GM21619 (cell line): ENCODE measurements around the gene BTBD1.
A peak's percentile ranks its signal among the peaks of the same experiment; 100 is the strongest.
"Not testable (repeated sequence)": the region's sequence is repeated elsewhere in the genome, so short reads cannot be mapped to it uniquely, and the experiment has no call there.

Experiments used
- ATAC-seq: cut with Tn5 transposase; IDR thresholded peaks from one replicate; pipeline ENCODE4 v1.9.1; 2021; ENCODE audit not compliant: unreplicated experiment

The BTBD1 gene

GRCh38 chr15:83094583-83094982, 27.5 kb upstream of the BTBD1 start:
- ATAC-seq = no peak

GRCh38 chr15:83092309-83092976, 25.4 kb upstream of the BTBD1 start:
- ATAC-seq = peak; percentile 84

DNA sequence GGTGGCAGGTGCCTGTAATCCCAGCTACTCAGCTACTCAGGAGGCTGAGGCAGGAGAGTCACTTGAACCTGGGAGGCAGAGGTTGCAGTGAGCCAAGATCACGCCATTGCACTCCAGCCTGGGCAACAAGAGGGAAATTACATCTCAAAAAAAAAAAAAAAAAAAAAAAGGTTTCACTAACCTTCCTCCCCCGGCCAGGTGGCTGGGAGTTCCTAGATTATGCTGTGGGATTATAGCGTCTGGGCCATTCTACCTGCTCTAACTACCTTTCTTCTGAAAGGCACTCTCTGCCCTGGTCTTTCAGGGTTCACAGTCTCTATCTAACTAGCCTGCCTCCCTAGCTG, 24.9 kb upstream of the BTBD1 start:
- ATAC-seq = not testable (repeated sequence)

DNA sequence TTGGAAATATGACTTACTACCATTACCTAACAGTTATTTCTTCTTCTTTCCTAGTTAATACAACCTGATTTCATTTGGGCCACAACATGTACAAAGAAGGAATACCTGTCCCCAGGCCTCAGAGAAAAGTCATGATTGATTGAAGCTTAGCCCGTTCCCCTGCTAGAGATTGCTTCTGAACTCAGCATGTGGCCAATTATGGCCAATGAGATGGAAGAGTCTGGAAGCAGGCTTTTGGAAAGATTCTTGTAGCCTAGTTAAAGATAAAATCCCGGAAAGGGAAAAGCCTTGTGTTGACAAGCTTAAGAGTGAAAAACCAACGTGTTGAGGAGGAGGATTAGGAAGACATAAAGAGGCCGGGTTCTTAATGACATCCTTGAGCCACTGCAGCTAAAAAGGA, 23.4 kb upstream of the BTBD1 start:
- no peak for ATAC-seq

- ATAC-seq = no peak
Observed at GRCh38 chr15:83088876-83089275, 21.8 kb upstream of the BTBD1 start.

DNA sequence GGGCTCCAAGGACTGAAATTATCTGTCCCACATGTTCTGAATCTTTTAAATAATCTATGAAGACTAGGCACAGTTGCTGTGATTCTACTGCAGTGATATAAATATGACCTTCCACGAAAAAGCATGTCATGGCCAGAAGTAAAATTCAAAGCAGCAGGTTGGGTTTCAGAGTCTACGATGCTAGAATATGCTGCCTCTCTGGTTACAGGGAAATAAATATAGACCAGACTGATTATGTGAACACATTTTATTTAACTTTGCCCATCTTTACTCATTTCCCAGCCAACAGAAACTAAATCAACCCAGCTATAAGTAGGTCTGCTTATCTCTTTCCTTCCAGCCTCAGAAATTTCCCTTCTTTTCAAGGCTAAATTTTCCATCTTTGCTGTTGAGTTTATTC, 20.5 kb upstream of the BTBD1 start:
- no peak for ATAC-seq

- not testable (repeated sequence) for ATAC-seq
Observed at GRCh38 chr15:83085864-83086552, 19.0 kb upstream of the BTBD1 start.

DNA sequence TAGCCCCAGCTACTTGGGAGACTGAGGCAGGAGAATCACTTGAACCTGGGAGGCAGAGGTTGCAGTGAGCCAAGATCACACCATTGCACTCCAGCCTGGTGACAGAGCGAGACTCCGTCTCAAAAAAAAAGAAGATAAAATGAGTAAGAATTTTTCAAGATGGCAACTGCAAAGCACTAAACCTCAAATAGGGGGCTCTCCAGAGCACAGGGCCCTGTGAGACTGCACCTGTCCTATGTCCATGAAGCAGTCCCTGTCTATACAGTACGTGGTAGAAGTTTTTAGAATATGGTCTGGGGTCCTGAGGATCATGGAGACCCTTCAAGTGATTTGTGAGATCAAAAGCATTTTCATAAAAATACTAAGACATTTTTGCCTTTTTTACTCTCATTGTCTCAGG, 18.4 kb upstream of the BTBD1 start:
- not testable (repeated sequence) for ATAC-seq

- no peak for ATAC-seq
Observed at GRCh38 chr15:83082730-83083386, 15.8 kb upstream of the BTBD1 start.

- ATAC-seq = peak; percentile 53
Observed at GRCh38 chr15:83081256-83082014, 14.4 kb upstream of the BTBD1 start.

DNA sequence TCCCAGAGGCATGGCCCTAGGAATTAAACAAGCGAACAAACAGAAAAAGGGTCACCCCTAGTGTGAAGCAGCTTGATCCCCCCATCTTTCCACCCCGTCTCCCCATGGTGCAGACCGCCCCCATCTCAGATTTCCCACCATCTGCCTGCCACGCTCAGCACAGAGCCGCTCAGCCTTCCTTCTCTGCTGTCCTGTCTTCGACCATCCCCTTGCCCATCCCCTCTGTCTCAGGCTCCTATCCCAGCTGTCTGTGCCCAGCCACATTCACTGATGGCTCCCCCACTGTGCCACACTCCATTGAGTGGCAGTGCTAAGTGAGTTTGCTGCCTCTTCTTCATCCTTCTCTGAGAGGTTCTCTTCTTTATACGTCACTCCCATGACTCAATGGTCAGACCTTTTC, 11.7 kb upstream of the BTBD1 start:
- ATAC-seq = no peak

- no peak for ATAC-seq
Observed at GRCh38 chr15:83077491-83078230, 10.6 kb upstream of the BTBD1 start.

GRCh38 chr15:83069211-83069642, 2.2 kb upstream of the BTBD1 start:
- ATAC-seq = not testable (repeated sequence)

DNA sequence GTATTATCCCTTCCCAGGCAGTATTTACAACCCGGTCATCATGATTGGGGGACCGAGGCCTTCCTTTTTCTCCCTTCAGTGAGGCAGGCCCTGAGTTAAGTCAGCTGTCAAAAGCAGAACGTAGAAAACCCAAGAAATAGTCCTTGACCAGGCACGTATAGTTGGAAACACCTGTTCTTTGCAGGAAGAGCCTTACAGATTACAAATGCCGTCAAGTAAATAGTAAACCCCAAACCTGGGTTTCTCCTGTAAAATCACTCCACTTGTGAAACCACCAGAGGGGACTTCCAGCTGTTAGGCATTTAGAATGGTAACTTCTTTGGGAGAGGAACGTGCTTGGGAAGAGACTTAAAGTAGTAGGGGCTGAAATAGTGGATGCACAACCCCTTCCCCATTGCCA, 1.0 kb upstream of the BTBD1 start:
- ATAC-seq = no peak

GRCh38 chr15:83067638-83067962, 548 bp upstream of the BTBD1 start:
- no peak for ATAC-seq

DNA sequence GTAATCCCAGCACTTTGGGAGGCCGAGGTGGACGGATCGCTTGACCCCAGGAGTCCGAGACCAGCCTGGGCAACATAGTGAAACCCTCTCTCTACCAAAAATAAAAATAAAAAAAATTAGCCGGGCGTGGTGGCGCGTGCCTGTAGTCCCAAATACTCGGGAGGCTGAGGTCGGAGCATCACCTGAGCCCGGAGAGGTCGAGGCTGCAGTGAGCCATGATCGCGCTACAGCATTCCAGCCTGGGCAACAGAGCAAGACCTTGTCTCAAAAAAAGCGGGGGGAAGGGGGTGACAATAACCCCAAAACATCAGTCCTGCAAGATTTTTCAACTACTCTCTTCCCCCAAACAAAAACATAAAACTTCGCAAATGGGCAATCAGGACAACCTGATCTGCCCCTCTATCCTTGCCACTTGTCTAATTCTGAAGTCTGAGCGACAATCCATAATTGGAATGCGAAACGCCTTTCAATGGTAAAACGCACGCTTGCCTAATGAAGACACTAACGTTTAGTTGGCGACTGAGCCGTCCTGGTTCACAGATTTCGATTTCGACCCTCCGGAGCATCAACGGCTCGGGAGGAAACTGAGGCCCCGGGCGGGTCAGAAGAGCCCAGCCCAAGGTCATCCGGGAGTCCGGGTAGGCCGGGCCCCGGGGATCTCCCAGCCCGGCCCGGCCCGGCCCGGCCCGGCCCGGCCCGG, 868 bp downstream of the BTBD1 start:
- ATAC-seq = no peak

GRCh38 chr15:83065431-83065830, 1.6 kb downstream of the BTBD1 start:
- ATAC-seq = no peak

DNA sequence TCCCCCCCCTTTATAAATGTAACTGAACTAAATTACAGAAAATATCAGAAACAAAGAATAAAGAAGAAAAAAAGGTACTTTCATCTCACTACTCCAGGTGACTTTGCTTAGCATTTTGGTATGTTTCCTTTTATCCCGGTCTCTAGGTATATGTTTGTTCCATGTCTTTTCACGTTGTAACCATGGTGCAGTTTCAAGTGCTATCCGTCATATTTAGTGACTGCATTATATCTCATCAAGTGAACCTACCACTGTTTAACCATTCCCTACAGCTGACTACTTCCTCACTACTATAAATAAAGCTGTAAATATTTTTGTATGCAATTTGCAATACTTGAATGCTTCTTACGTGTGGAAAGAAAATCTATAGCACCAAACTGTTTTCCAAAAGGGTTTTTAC, 2.2 kb downstream of the BTBD1 start:
- no peak for ATAC-seq

DNA sequence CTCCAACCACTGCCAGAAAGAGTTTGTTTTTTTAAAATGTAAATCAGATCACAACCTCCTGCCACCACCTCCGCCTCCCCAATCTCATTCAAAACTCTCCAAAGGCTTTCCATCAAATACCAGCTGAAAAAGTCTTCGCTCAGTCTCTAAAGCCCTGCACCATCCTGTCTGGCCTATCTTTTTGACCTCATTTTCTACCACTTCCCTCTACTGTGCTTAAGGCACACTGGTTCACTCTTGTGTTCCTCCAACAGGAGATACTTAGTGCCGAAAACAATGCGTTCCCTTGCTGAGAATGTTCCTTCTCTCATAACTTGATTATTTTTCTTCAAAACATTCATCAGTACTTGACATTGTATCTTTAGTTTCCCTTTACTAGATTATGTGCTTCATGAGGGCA, 3.5 kb downstream of the BTBD1 start:
- ATAC-seq = no peak

DNA sequence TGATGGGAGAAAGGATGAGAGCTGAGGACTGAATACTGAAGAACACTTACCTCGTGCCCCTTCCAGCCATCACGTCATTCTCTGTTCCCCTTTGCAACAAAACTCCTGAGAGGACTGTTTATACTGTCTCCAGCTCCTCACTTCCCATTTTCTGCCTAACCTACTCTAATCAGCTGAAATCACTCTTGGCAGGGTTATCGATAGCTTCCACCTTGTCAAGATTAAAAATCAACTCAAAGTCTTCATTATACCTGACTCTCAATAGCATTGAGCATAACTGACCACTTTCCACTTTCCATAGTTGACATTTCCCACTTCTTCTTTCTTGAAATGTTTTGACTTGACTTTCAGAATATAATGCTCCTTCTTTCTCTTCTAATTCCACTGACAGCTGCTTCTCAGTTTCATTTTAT, 4.3 kb downstream of the BTBD1 start:
- ATAC-seq = no peak
